CD4-positive, alpha-beta T cell treated with Interleukin-6 for 4 hours (primary cell): Measurements from ENCODE around the gene ANAPC15.

Experiments
- DNase-seq: peaks from one replicate; pipeline ENCODE4 v3.0.0-alpha.2; 2020; ENCODE audit warnings: mixed read lengths

ANAPC15 gene

DNA sequence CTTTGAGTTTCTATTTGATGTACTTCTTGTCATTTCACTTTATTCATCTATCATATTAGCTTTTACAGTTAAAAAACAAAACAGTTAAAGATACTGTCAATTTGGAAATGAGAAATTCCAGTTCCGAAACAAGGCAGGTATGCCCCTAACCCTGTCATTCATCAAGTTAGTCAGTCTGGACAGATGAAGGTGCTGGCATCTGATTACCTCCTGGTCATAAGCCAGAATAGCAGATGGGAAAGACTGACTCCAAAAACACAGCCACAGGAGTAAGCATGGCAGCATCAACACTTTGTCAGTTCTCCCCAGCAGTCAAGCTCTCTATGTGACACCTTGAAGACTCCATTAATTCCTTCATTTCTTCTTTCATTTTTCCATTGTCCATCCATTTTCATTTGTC, 27.5 kb downstream of the ANAPC15 start:
- no peak for DNase-seq

DNA sequence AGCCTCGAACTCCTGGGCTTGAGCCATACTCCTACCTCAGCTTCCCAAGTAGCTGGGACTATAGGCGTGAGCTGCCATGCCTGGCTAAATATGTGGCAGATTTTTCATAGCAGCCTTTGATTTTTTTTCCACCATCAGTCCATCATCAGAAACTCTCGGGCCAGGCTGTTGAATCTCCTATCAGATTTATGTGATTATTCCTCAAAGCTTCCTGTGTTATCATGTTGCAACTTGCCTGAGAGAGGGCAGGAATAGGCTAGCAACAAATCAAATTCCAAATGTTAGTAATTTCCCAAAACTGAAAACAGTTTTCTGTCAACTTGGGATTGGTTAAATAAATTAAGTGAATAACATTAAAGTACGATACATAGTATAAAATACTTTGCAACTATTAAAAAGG, 28.4 kb downstream of the ANAPC15 start:
- no peak for DNase-seq

GRCh38 chr11:72083414-72083813, 29.1 kb downstream of the ANAPC15 start:
- no peak for DNase-seq

- no peak for DNase-seq
Observed at GRCh38 chr11:72081821-72082453, 30.6 kb downstream of the ANAPC15 start.

DNA sequence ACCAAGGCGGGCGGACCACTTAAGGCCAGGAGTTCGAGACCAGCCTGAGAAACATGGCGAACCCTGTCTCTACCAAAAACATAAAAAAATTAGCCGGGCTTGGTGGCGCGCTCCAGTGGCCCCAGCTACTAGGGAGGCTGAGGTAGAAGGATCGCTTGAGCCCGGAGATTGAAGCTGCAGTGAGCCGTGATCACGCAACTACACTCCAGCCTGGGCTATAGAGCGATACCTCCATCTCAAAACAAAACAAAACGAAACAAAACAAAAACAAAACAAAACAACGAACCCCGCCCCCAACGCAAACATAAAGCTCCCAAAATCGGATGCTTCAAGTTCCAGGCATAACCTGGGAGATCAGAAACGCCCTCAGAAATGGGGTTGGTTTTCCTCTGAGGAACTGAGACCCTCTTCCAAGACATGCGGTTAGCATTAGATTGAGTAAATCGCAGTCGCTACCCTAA, 31.3 kb downstream of the ANAPC15 start:
- no peak for DNase-seq

DNA sequence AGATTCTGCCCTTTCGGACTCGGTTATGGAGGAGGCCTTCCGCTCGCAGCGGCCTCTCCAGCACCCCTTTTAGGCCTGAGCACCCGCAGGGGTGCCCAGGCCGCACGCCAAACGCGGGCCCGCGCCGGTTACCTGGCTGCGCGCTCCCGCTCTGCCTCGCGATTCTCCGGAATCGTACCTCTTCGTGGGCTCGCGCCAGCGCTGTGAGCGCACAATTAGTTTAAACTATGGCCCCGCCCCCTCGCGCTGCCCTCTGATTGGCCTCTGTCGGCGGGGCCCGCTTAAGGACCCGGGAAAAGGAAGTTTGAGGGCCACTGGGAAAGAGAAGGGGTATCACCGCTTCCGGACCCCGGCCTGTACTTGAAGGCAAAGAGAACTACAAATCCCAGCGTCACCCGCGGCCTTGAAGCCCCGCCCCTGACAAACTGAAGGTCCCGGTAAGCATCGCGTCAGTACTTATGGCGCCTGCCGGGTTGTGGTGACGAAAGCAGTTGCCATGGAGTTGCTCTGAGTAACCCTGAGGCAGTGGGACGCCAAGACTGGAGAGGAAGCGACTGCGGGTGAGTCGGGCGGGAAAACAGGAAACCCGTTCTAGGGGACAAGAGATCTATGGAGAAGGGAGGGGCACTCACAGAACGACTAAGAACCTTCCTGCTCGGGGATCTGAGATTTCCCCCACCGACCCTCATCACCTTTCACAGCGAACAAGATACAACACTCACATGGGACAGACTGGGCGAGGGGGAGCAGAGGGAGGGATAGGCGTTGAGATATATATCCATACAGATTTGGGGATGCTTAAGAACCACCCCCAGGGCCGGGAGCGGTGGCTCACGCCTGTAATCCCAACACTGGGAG, 31.9 kb downstream of the ANAPC15 start, which contains the start of the genes LRRC51 and NUMA1:
LRRC51 (plus strand) TSS at position 525 of the 858 bp plus-strand sequence. CDS start 8,234 bp downstream, outside the sequence.
NUMA1 (minus strand) TSS at position 217 of the 858 bp plus-strand sequence. CDS start 44,599 bp downstream, outside the sequence.
- DNase-seq: peak; percentile 99

DNA sequence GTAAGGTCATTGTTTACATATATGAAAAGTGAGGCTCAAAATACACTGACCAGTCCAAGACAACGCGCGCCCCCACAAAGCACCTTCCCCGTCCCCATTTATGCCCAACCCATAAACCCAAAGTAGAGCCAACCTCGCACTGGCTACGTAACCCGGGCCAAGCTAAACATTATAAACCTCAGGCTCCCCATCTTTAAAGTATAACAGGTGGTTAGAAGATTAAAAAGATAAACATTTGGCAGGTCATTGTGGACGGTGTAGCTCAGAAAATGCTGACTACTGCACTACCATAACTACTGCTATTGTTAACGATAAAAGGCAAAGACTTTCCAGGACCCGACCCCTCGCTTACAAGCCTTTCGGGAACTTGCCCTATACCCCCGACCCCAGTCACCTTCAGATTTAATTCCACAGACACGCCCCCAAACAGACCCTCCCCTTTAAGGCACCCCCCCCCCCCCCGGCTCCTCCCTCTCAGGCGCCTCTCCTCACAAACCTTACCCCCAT, 32.6 kb downstream of the ANAPC15 start:
- DNase-seq: no peak

GRCh38 chr11:72078477-72078876, 34.0 kb downstream of the ANAPC15 start:
- no peak for DNase-seq

GRCh38 chr11:72075756-72076155, 36.7 kb downstream of the ANAPC15 start:
- DNase-seq: no peak

DNA sequence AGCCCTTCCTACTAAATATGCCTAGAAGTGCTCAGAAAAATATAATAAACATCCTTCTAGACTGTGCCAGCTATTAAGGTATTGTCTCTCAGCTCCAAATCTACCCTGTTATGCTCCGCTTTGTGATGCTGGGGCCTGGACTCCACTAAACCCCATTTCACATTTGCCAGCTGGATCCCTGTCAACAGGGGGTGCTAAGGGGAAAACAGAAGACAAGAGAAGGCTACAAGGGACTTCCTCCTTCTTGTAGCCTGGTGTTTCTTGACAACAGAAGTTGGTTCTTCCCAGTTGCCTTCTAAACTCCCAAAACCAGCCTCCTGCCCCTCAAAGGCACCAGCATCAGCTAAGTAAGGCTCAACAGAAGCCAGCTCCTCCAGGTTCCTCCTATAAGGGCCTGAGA, 37.4 kb downstream of the ANAPC15 start:
- DNase-seq: peak; percentile 12

DNA sequence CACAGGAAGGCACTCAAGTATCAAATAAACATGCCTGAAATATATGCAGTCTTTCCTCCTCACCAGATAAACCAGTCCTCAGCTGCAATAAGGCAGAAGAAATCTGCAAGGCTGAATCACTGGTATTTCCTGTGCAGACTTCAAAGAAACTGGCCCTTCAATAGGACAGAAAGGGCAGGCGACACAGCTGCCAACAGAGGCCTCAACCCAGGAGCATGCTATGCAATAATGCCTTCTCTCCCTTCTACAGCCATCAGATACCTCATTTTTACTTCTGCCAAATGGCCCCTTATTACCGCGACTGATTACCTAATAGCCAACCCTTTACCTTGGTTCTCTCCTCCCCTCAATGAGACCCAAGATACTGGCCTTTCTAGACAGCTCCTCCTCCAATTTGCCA, 40.1 kb downstream of the ANAPC15 start:
- DNase-seq: no peak

GRCh38 chr11:72070491-72070890, 42.0 kb downstream of the ANAPC15 start:
- no peak for DNase-seq

DNA sequence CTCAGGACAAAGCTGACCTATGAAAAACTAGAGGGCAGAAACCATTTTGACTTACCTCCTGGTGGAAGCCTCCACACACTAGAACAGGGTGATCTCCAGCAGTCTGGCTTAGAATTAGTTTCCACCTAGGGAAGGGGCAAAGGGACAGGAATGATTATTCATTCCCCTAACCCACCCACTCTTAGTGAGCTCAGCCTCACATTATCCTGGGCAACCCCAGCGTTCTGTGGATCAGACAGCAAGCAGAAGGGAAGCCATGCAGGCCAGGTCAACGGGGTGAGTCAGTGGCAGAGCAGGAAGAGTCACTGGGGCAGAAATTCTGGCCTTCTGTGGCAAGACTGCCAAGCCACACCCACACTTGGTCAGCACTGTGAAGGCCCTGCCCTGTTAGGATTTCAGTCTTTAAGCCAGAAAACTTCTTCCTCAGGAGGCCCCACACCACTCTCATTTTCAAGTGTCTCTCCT, 42.7 kb downstream of the ANAPC15 start:
- no peak for DNase-seq

DNA sequence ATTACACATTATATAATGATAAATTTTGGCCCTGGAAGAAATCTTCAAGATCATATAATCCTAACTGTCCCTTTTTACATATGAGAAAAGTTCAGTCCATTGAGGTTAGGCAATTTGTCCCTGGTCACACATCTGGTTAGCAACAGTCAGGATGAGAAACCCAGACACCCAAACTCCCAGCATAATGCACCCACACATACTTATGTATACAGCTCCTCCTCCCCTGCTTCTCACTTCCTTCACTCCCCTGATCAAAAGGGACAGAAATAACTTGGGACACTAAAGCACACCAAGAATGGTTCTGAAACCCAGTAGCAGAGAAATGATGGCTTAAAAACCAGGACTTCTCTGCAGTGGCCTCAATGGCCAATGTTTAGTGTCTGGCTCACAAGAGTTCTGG, 43.3 kb downstream of the ANAPC15 start:
- no peak for DNase-seq

DNA sequence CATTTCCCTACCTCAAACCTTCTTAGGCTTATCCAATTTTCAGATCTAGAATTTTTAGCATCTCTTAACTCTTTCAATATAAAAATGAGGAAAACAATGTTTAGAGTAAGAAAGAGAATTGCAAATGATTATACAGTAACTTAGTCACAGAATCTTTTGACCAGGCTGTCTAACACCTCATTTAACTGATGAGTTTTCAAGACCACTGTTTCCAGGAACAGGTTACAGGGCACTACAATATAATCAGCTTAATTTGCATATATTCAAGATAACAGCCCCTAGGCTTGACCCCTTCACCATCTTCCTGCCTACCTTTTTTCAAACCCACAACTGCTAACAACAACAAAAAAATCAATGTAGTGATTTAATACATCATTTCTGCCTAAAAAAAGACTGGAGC, 44.8 kb downstream of the ANAPC15 start:
- no peak for DNase-seq

DNA sequence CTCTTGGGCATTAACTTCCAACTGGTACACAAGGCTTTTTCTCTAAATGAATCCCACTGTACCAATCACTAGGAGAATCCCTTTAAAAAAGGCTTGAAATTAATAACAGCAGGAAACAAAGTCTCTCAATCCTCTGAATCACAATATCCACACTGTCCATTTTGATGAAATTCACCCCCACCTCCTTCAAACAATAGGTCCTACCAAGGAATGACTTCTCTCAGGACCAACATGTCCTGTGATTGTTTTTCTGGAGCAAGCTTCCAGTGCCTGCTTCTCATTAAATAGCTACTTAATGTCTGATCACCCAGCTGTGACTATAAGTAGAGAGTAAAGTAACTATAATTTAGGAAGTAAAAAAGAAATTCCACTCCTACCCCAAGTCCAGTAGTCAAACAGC, 45.2 kb downstream of the ANAPC15 start:
- no peak for DNase-seq

DNA sequence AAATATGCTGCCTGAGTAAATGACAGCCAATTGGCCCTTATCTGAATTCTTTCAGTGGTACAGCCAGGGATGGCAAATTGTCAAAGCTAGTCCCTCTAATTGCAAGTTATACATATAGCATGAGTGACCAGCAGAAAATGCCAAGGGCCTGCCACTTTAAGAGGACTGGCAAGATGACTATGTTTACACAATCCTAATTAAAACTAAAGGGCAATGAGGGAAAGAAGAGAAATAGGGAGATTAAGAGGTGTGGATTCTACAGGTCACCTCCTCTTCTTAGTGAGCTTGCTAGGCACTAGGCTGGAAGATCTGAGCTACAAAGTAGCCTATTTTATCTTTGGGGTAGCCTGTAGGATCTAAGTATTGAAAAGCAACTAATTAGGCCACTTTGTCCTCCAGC, 45.6 kb downstream of the ANAPC15 start:
- no peak for DNase-seq

DNA sequence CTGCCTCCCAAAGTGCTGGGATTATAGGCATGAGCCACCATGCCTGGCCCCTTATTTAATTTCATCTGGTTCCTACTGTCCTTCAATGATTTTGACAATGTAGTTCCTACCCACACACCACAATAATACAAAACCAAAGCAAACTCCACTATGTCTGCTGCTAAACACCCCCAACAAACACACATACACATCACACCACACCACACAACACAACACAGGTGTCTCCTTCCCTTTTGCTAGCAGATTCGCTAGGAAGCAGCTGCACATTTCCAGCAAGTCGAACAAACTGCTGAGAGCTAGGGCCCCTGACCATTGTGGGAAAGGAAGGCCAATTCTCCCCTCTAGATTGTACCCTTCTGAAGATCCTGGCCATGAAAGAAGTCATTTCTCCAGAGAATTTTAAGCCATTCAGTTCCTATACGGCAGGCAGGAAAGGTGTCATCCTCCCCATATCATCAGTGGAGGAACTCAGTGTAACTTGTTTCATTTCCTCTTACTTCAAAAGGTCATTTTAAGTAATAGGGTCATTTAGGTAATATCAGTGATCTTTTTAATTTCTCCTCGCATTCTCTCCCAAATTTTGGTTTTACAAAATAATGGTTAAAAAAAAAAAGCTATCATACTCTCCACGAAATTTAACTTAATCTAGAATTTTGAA, 50.6 kb downstream of the ANAPC15 start:
- no peak for DNase-seq
